IMR-90 (cell line): ENCODE measurements around the gene INPP5B. TPM values are rescaled to one million over a fixed set of nuclear protein-coding genes. Genes with fewer than 3 reads are reported as not detected.

Experiments
- ATAC-seq: fragments of 200-7000 bp; cut with Tn5 transposase; 2 replicates; pipeline ENCODE4 v1.9.1; 2020; ENCODE audit warnings: low read depth, mild to moderate bottlenecking, moderate library complexity
- BruUV-seq: library from RNA; stranded (reverse); fragments of 400-500 nt; replicated peaks from 2 replicates; lab custom pipeline; 2021; lab: Mats Ljungman, UMichigan
- CTCF ChIA-PET: fragments of 300-600 bp; formaldehyde crosslinking; extraction: SDS; loops from one replicate; lab custom pipeline; 2021; ENCODE audit warnings: antibody characterized with exemption; lab: Yijun Ruan, JAX
- POLR2A ChIA-PET: fragments of 300-600 bp; sonication (Branson Sonifier 250); formaldehyde crosslinking; loops from one replicate; lab custom pipeline; 2022; ENCODE audit warnings: antibody characterized with exemption; ENCODE audit not compliant: unreplicated experiment; lab: Charles Lee
- DNase-seq: peaks from one replicate; pipeline ENCODE4 v3.0.0; 2013
- H2AFZ ChIP-seq: replicated peaks from 2 replicates; pipeline ENCODE3; 2013; ENCODE audit warnings: low read length, mild to moderate bottlenecking; ENCODE audit not compliant: poor library complexity
- H2AK5ac ChIP-seq: 2 replicates; pipeline ENCODE4 v1.6.1; 2013; ENCODE audit warnings: low read depth, low read length, inconsistent platforms
- H2AK9ac ChIP-seq: replicated peaks from 2 replicates; pipeline ENCODE3; 2013; ENCODE audit warnings: mild to moderate bottlenecking, low read depth, low read length, moderate library complexity; ENCODE audit not compliant: poor library complexity
- H2BK120ac ChIP-seq: 2 replicates; pipeline ENCODE4 v1.6.1; 2013; ENCODE audit warnings: low read depth, low read length, inconsistent platforms
- H2BK15ac ChIP-seq: 3 replicates; pipeline ENCODE4 v1.6.1; 2013; ENCODE audit warnings: low read depth, low read length, inconsistent platforms
- H2BK20ac ChIP-seq: 2 replicates; pipeline ENCODE4 v1.6.1; 2013; ENCODE audit warnings: low read depth, mild to moderate bottlenecking, inconsistent platforms, low read length, moderate library complexity
- H2BK5ac ChIP-seq: 2 replicates; pipeline ENCODE4 v1.6.1; 2013; ENCODE audit warnings: mild to moderate bottlenecking, low read depth, low read length, inconsistent platforms; ENCODE audit not compliant: poor library complexity, severe bottlenecking
- H3K14ac ChIP-seq: replicated peaks from 2 replicates; pipeline ENCODE4 v1.6.1; 2013; ENCODE audit warnings: low read depth, low read length, inconsistent platforms
- H3K18ac ChIP-seq: 2 replicates; pipeline ENCODE4 v1.6.1; 2013; ENCODE audit warnings: low read depth, low read length, control low read depth
- H3K23ac ChIP-seq: 2 replicates; pipeline ENCODE4 v1.6.1; 2013; ENCODE audit warnings: low read depth, low read length, inconsistent platforms
- H3K27ac ChIP-seq: 2 replicates; pipeline ENCODE4 v1.5.1; 2013; ENCODE audit warnings: mild to moderate bottlenecking, control low read depth, low read length; ENCODE audit not compliant: insufficient read depth
- H3K27me3 ChIP-seq: 2 replicates; pipeline ENCODE4 v1.6.1; 2013; ENCODE audit warnings: low read length; ENCODE audit not compliant: control insufficient read depth, insufficient read depth
- H3K36me3 ChIP-seq: 2 replicates; pipeline ENCODE4 v1.6.1; 2013; ENCODE audit warnings: low read length, mixed read lengths; ENCODE audit not compliant: control insufficient read depth, insufficient read depth
- H3K4ac ChIP-seq: 2 replicates; pipeline ENCODE4 v1.6.1; 2013; ENCODE audit warnings: low read depth, low read length, inconsistent platforms
- H3K4me1 ChIP-seq: 2 replicates; pipeline ENCODE4 v1.6.1; 2013; ENCODE audit warnings: low read length, mixed read lengths; ENCODE audit not compliant: control insufficient read depth, insufficient read depth
- H3K4me2 ChIP-seq: 2 replicates; pipeline ENCODE4 v1.6.1; 2013; ENCODE audit warnings: low read depth, mild to moderate bottlenecking, control low read depth, low read length, moderate library complexity
- H3K4me3 ChIP-seq: 2 replicates; pipeline ENCODE4 v1.5.1; 2013; ENCODE audit warnings: low read depth, mild to moderate bottlenecking, control low read depth, low read length, moderate library complexity; ENCODE audit not compliant: insufficient read depth
- H3K56ac ChIP-seq: 2 replicates; pipeline ENCODE4 v1.6.1; 2013; ENCODE audit warnings: low read length, inconsistent platforms; ENCODE audit not compliant: insufficient read depth; ENCODE audit errors: extremely low read depth
- H3K79me1 ChIP-seq, 2 experiments: 2 replicates each; pipeline ENCODE4 v1.6.1; 2013; ENCODE audit warnings: low read length in 2 of 2, inconsistent platforms in 1 of 2, low read depth in 1 of 2
- H3K9ac ChIP-seq: 2 replicates; pipeline ENCODE4 v1.6.1; 2013; ENCODE audit warnings: low read depth, low read length, control low read depth
- H3K9me1 ChIP-seq: 2 replicates; pipeline ENCODE4 v1.6.1; 2013; ENCODE audit warnings: low read length, inconsistent platforms; ENCODE audit not compliant: insufficient read depth
- H3K9me3 ChIP-seq: 2 replicates; pipeline ENCODE4 v1.6.1; 2013; ENCODE audit warnings: low read length; ENCODE audit not compliant: control insufficient read depth, insufficient read depth
- H4K20me1 ChIP-seq: 2 replicates; pipeline ENCODE4 v1.6.1; 2013; ENCODE audit warnings: low read length, inconsistent platforms; ENCODE audit not compliant: insufficient read depth
- H4K5ac ChIP-seq: 2 replicates; pipeline ENCODE4 v1.6.1; 2013; ENCODE audit warnings: mild to moderate bottlenecking, low read depth, low read length, control low read depth
- H4K8ac ChIP-seq, 2 experiments: 2 replicates each; pipeline ENCODE4 v1.6.1; 2013; ENCODE audit warnings: low read depth in 2 of 2, low read length in 2 of 2, control low read depth in 1 of 2, inconsistent platforms in 1 of 2
- H4K91ac ChIP-seq: 2 replicates; pipeline ENCODE4 v1.6.1; 2013; ENCODE audit warnings: low read depth, low read length, inconsistent platforms; ENCODE audit not compliant: insufficient read depth
- WGBS, 2 experiments: methylation state at CpG; one replicate each; pipeline versions ENCODE4 v1.1.5 to v1.1.7; 2013; ENCODE audit warnings: missing lambda C conversion rate in 2 of 2; ENCODE audit not compliant: insufficient read length in 1 of 2; ENCODE audit errors: extremely low coverage in 2 of 2; 5-methylcytosine and 5-hydroxymethylcytosine counted together
- dilution Hi-C: fragments of 300-500 bp; cut with HindIII; formaldehyde crosslinking; loops from one replicate; pipeline ENCODE4 v1.14.3; 2018; ENCODE audit warnings: low sequenced_read_pairs; ENCODE audit not compliant: unreplicated experiment
- in situ Hi-C: fragments of 300-500 bp; cut with MboI; formaldehyde crosslinking; loops from 3 replicates; pipeline ENCODE4 v1.14.3; 2019; ENCODE audit warnings: low sequenced_read_pairs, inconsistent platforms, mixed read lengths
- intact Hi-C: fragments of 100-400 bp; cut with micrococcal nuclease; formaldehyde crosslinking; loops from 2 replicates; pipeline ENCODE4 v1.10.0; 2022
- polyA plus RNA-seq, 3 experiments: library from polyadenylated mRNA; depleted of rRNA; stranded (reverse); fragments of >200 nt; gene quantifications; 2 replicates each; pipeline ENCODE4 v1.2.3, GENCODE V29; 2012; ENCODE audit warnings: low replicate concordance in 1 of 3
- total RNA-seq: library from RNA; depleted of rRNA; stranded (reverse); fragments of >200 nt; gene quantifications from 2 replicates; pipeline ENCODE4 v1.2.3, GENCODE V29; 2012
- TF ChIP-seq, protein P1 (sequence below): fragments of 150-350 bp; IDR thresholded peaks from 2 replicates; pipeline ENCODE4 v1.6.1; 2016; ENCODE audit warnings: low read depth, mild to moderate bottlenecking, low read length, moderate library complexity, borderline replicate concordance

The INPP5B gene
- total and polyA plus RNA-seq, 2 of the 4 experiments (the other 2 are of a cell fraction) = 9.4 to 20.4 TPM

- dilution Hi-C loops (no loop called here), intact Hi-C loops (no loop called here), in situ Hi-C loops (no loop called here)
- no peak overlapping the region for H2BK20ac ChIP-seq
- H3K9ac ChIP-seq = no peak overlapping the region
- H3K36me3 ChIP-seq = peaks cover 41% of the 10 kb centered on the region
- no peak overlapping the region for H3K4me2 ChIP-seq
- no peak overlapping the region for H3K56ac ChIP-seq
- H3K23ac ChIP-seq = no peak overlapping the region
- no peak overlapping the region for H4K91ac ChIP-seq
- no peak overlapping the region for H2AK5ac ChIP-seq
- H2BK15ac ChIP-seq = no peak overlapping the region
- no peaks in the 10 kb centered on the region for H3K27me3 ChIP-seq
- H2AK9ac ChIP-seq = no peak overlapping the region
- ATAC-seq = no peak
- H4K5ac ChIP-seq = no peak overlapping the region
- no peak overlapping the region for H3K14ac ChIP-seq
- H4K20me1 ChIP-seq = no peaks in the 10 kb centered on the region
- H2BK120ac ChIP-seq = no peak overlapping the region
- peaks cover 7 to 11% of the 10 kb centered on the region in 2 experiments; a peak in 3 of 4 replicates for H3K79me1 ChIP-seq
- no peak overlapping the region for H3K27ac ChIP-seq
- no peak overlapping the region for H2AFZ ChIP-seq
- POLR2A ChIA-PET = no interaction called here
- peaks cover 6% of the 10 kb centered on the region; the same call in 1 of the 2 replicates for H3K9me1 ChIP-seq
- DNase-seq = no peak
- TF ChIP-seq, protein P1, sequence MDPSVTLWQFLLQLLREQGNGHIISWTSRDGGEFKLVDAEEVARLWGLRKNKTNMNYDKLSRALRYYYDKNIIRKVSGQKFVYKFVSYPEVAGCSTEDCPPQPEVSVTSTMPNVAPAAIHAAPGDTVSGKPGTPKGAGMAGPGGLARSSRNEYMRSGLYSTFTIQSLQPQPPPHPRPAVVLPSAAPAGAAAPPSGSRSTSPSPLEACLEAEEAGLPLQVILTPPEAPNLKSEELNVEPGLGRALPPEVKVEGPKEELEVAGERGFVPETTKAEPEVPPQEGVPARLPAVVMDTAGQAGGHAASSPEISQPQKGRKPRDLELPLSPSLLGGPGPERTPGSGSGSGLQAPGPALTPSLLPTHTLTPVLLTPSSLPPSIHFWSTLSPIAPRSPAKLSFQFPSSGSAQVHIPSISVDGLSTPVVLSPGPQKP = no peak
- H3K9me3 ChIP-seq = no peaks in the 10 kb centered on the region
- H3K4ac ChIP-seq = no peak overlapping the region
- BruUV-seq = no TSS peak
- H3K18ac ChIP-seq = no peak overlapping the region
- H3K4me3 ChIP-seq = no peak overlapping the region
- H2BK5ac ChIP-seq = no peak overlapping the region
- CTCF ChIA-PET = interaction anchor here (0.7 kb wide), 1 partner anchor 36 kb away, joined by 3 read pairs; no protein-coding TSS in a partner anchor
- H3K4me1 ChIP-seq = peaks cover 8% of the 10 kb centered on the region; the same call in 1 of the 2 replicates
- WGBS, 2 experiments = no CpG with 5 or more reads among the region's 2 CpGs
- no peak overlapping the region for H4K8ac ChIP-seq
These were observed 122.9 kb downstream of the INPP5B start for GRCh38 chr1:37824001-37824400.
